NCI-H2029 (cell line): ENCODE measurements around the gene OVCH1.
A peak's percentile ranks its signal among the peaks of the same experiment; 100 is the strongest.

ENCODE experiments used
- DNase-seq: peaks from one replicate; lab custom pipeline; 2025; lab: John Stamatoyannopoulos, UW

Gene OVCH1

GRCh38 chr12:29497588-29497987 is at the start of gene OVCH1:
OVCH1 (minus strand) TSS chr12:29497686; CDS start chr12:29497686, 0 bp downstream.
- no peak for DNase-seq

GRCh38 chr12:29547151-29547632 is 49.7 kb upstream of the OVCH1 start:
- DNase-seq = no peak

GRCh38 chr12:29546000-29546399 is 48.5 kb upstream of the OVCH1 start:
- no peak for DNase-seq

- DNase-seq = no peak
Measured at GRCh38 chr12:29545102-29545467, 47.6 kb upstream of the OVCH1 start.

- no peak for DNase-seq
Measured at GRCh38 chr12:29544428-29545101, 47.1 kb upstream of the OVCH1 start.

- no peak for DNase-seq
Measured at GRCh38 chr12:29543036-29543435, 45.5 kb upstream of the OVCH1 start.

- DNase-seq = no peak
Measured at GRCh38 chr12:29537298-29537697, 39.8 kb upstream of the OVCH1 start.

- no peak for DNase-seq
Measured at GRCh38 chr12:29534935-29535334, 37.4 kb upstream of the OVCH1 start.

GRCh38 chr12:29533815-29534489 is 36.5 kb upstream of the OVCH1 start:
- no peak for DNase-seq

GRCh38 chr12:29531471-29531870 is 34.0 kb upstream of the OVCH1 start:
- DNase-seq = no peak

GRCh38 chr12:29530436-29530835 is 33.0 kb upstream of the OVCH1 start:
- no peak for DNase-seq

GRCh38 chr12:29528161-29528560 is 30.7 kb upstream of the OVCH1 start:
- DNase-seq = no peak

GRCh38 chr12:29521951-29522350 is 24.5 kb upstream of the OVCH1 start:
- no peak for DNase-seq

- peak; percentile 4 for DNase-seq
Measured at GRCh38 chr12:29519585-29520182, 22.2 kb upstream of the OVCH1 start.

GRCh38 chr12:29518407-29518806 is 20.9 kb upstream of the OVCH1 start:
- no peak for DNase-seq

GRCh38 chr12:29517264-29517663 is 19.8 kb upstream of the OVCH1 start:
- no peak for DNase-seq

- no peak for DNase-seq
Measured at GRCh38 chr12:29516431-29516875, 19.0 kb upstream of the OVCH1 start.

GRCh38 chr12:29510591-29511185 is 13.2 kb upstream of the OVCH1 start:
- DNase-seq = no peak

- no peak for DNase-seq
Measured at GRCh38 chr12:29509503-29509902, 12.0 kb upstream of the OVCH1 start.

GRCh38 chr12:29508949-29509348 is 11.5 kb upstream of the OVCH1 start:
- DNase-seq = no peak

- DNase-seq = no peak
Measured at GRCh38 chr12:29505122-29505521, 7.6 kb upstream of the OVCH1 start.

- DNase-seq = no peak
Measured at GRCh38 chr12:29503283-29503682, 5.8 kb upstream of the OVCH1 start.

GRCh38 chr12:29499235-29499634 is 1.7 kb upstream of the OVCH1 start:
- DNase-seq = no peak
